ENCODE results near the gene ATF7IP2. TPM values are rescaled to one million over a fixed set of nuclear protein-coding genes. Genes with fewer than 3 reads are reported as not detected.

ATF7IP2 gene
- total and polyA plus RNA-seq, 11 donors: 32.4 to 54.7 (median 43.2) TPM

DNA sequence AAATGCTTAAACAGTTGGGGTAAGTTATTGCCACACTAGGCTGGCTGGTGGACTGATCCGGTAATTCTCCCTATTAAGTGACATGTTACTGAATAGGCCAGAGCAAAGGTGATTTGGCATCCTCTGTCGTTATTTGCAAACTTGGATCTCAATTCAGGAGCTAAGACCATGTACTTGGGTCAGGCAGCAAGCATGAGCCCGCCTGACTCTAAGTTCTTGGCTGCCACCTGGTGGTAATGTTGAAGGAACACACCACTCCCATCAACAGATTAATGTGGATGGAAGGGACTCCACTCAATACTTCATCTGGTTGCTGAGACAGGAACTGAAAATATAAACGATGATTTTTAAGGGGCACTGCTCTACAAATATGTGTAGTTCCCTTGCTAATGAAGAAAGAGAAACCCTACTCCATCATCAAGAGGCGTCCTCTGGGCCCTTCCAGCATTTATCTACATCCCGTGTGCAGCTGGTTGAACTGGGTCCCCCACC is 123.7 kb downstream of the ATF7IP2 start:
- intact Hi-C loops (cut with DNase I): loop anchor here (1.0 to 10.0 kb wide), 13 partner anchors 65 to 413 kb away; partner anchors contain the start of gene ATF7IP2 (in 1 of the 10)
- ATAC-seq: peak; percentile 84 to 91 (median 90)
- WGBS, 4 donors: 26 to 30% (median 29%) methylated on average over 6 of the region's 6 CpGs
- Histone ChIP-seq H3K4me3 (no peak overlapping the region), H3K4me1 (peaks cover 0 to 8% (median 5%) of the 10 kb centered on the region in 12 donors), H3K9me3 (no peaks in the 10 kb centered on the region), H3K36me3 (peaks cover 0 to 12% (median 0%) of the 10 kb centered on the region in 9 donors), H3K27ac (no peak overlapping the region), H3K27me3 (no peaks in the 10 kb centered on the region)
- DNase-seq: peak in 4 of 5 donors; percentile 49 to 71 (median 60)
- TF ChIP-seq, protein P1, sequence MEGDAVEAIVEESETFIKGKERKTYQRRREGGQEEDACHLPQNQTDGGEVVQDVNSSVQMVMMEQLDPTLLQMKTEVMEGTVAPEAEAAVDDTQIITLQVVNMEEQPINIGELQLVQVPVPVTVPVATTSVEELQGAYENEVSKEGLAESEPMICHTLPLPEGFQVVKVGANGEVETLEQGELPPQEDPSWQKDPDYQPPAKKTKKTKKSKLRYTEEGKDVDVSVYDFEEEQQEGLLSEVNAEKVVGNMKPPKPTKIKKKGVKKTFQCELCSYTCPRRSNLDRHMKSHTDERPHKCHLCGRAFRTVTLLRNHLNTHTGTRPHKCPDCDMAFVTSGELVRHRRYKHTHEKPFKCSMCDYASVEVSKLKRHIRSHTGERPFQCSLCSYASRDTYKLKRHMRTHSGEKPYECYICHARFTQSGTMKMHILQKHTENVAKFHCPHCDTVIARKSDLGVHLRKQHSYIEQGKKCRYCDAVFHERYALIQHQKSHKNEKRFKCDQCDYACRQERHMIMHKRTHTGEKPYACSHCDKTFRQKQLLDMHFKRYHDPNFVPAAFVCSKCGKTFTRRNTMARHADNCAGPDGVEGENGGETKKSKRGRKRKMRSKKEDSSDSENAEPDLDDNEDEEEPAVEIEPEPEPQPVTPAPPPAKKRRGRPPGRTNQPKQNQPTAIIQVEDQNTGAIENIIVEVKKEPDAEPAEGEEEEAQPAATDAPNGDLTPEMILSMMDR (IDR thresholded peaks at IDR 0.05): peak; percentile 72 to 93 (median 84)
- TF ChIP-seq POLR2A (IDR thresholded peaks at IDR 0.05): no peak

DNA sequence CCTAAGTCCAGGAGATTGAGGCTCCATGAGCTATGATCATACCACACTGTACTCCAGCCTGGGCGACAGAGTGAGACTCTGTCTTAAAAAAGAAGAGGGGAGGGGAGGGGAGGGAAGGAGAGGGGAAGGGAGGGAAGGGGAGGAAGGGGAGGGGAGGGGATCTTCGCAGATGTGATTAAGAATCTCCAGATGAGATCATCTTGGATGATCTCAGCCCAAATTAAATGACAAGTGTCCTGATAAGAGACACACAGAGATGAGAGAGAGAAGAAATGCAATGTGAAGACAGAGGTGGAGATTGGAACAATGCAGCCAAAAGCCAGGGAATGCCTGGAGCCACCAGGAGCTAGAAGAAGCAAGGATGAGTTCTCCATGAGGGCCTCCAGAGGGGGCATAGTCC is 124.4 kb downstream of the ATF7IP2 start:
- no peak for DNase-seq
- Histone ChIP-seq H3K36me3 (peaks cover 0 to 12% (median 0%) of the 10 kb centered on the region in 9 donors), H3K4me3 (no peak overlapping the region), H3K4me1 (peaks cover 3 to 15% (median 10%) of the 10 kb centered on the region in 12 donors), H3K27ac (no peak overlapping the region), H3K9me3 (no peaks in the 10 kb centered on the region), H3K27me3 (no peaks in the 10 kb centered on the region)
- TF ChIP-seq, protein P1 (IDR thresholded peaks at IDR 0.05): no peak
- no peak for TF ChIP-seq POLR2A (IDR thresholded peaks at IDR 0.05)
- intact Hi-C loops (cut with DNase I): loop anchor here in 6 of 10 donors (5.0 to 10.0 kb wide), 4 partner anchors 253 to 412 kb away; no protein-coding TSS in a partner anchor
- WGBS, 4 donors: 58 to 71% (median 60%) methylated on average over 2 of the region's 2 CpGs
- no peak for ATAC-seq

DNA sequence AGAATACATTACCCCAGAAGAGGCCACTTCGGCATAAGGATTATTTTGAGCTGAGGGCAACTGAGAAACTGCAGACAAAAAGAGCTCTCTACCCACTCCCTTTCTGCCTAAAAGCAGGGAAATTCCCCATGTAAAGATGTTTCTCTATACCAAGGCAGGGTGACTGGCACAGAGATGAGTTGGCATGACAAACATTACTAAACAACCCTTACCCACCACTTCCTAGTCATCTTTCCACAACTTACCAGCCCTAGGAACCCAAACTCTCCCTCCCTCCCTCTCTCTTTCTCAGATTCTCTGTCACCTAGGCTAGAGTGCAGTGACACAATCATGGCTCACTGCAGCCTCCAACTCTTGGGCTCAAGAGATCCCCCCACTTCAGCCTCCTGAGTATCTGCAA is 126.0 kb downstream of the ATF7IP2 start:
- WGBS, 4 donors: 94 to 100% (median 98%) methylated on average over 1 of the region's 1 CpG
- ATAC-seq (no peak), DNase-seq (no peak)
- Histone ChIP-seq H3K36me3 (peaks cover 0 to 12% (median 0%) of the 10 kb centered on the region in 9 donors), H3K4me3 (no peak overlapping the region), H3K27ac (no peak overlapping the region), H3K9me3 (peaks cover 0 to 3% (median 0%) of the 10 kb centered on the region in 12 donors), H3K4me1 (peaks cover 3 to 15% (median 11%) of the 10 kb centered on the region in 12 donors), H3K27me3 (no peaks in the 10 kb centered on the region)
- TF ChIP-seq POLR2A (IDR thresholded peaks at IDR 0.05): no peak
- TF ChIP-seq, protein P1 (IDR thresholded peaks at IDR 0.05): no peak
- intact Hi-C loops (cut with DNase I): loop anchor here in 6 of 10 donors (5.0 to 10.0 kb wide), 4 partner anchors 255 to 410 kb away; no protein-coding TSS in a partner anchor

DNA sequence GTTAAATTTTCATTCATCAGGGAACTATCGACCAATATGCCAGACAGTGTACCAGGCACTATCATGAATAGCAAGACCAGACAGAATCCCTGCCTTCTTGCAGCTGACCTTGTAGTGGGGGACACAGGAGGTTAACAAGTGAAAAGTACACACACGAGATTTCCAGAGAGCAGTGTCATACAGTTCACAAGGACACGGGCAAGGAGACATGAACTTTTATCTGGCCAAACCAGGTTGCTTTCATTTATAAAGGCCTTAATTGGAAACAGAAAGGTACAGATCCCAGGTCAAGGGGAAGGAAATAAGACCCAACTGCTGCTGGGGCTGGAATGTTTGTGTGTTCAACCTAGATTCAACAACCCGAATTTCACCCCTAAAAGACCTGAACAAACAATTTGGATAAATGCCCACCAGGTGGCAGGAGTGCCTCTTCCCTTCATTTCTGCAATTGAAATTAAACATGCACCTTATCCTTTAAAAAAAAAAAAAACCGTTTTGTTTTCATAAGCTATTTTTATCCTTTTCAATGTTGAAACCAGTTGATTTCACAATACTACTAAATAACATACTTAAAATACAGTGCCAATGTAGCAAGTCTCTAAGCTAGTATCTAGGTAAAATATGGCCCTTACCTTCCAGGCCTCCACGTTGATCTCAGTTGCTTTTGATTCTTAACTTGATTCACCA is 128.7 kb downstream of the ATF7IP2 start:
- 32 to 36% (median 33%) methylated on average over 6 of the region's 6 CpGs for WGBS, 4 donors
- Histone ChIP-seq H3K9me3 (peaks cover 0 to 3% (median 0%) of the 10 kb centered on the region in 12 donors), H3K4me1 (peaks cover 3 to 15% (median 11%) of the 10 kb centered on the region in 12 donors), H3K4me3 (no peak overlapping the region), H3K27me3 (no peaks in the 10 kb centered on the region), H3K27ac (peak overlapping the region in 5 of 12 donors; percentile 8 to 71 (median 23)), H3K36me3 (peaks cover 0 to 4% (median 0%) of the 10 kb centered on the region in 9 donors)
- intact Hi-C loops (cut with DNase I): loop anchor here in 9 of 10 donors (1.0 to 10.0 kb wide), 10 partner anchors 222 to 408 kb away; no protein-coding TSS in a partner anchor
- peak; percentile 17 to 53 (median 30) for ATAC-seq
- peak in 2 of 5 donors; percentile 31 to 45 for DNase-seq
- TF ChIP-seq, protein P1 (IDR thresholded peaks at IDR 0.05): peak; percentile 41 to 78 (median 62)
- no peak for TF ChIP-seq POLR2A (IDR thresholded peaks at IDR 0.05)
